Transverse colon (tissue), 4 donors: Measurements from ENCODE around the gene TVP23A. TPM values are rescaled to one million over a fixed set of nuclear protein-coding genes. Genes with fewer than 3 reads are reported as not detected.

Experiments used
- DNase-seq: peaks from one replicate; pipeline ENCODE4 v3.0.0-alpha.2; 2019
- H3K27ac ChIP-seq, 4 donors: fragments of 200-600 bp; sonication (generic); 2 replicates each; pipeline ENCODE4 v1.5.1; 2016 to 2018; ENCODE audit warnings: inconsistent platforms in 4 of 4
- H3K27me3 ChIP-seq: fragments of 200-600 bp; sonication (generic); 2 replicates; pipeline ENCODE4 v1.5.1; 2017; ENCODE audit warnings: inconsistent platforms
- H3K36me3 ChIP-seq, 4 donors: fragments of 200-600 bp; sonication (generic); 2 replicates each; pipeline ENCODE4 v1.5.1; 2017 to 2019; ENCODE audit warnings: inconsistent platforms in 4 of 4
- H3K4me1 ChIP-seq, 4 donors: fragments of 200-600 bp; sonication (generic); 2 replicates each; pipeline ENCODE4 v1.5.1; 2017 to 2020; ENCODE audit warnings: inconsistent platforms in 4 of 4
- H3K4me3 ChIP-seq, 4 donors: fragments of 200-600 bp; sonication (generic); 1 replicate in 1 of 4; 2 replicates in 3 of 4; pipeline versions ENCODE4 v1.5.1 to v1.6.1; 2017 to 2019; ENCODE audit warnings: inconsistent platforms in 4 of 4
- H3K9me3 ChIP-seq, 2 donors: fragments of 200-600 bp; sonication (generic); 2 replicates each; pipeline ENCODE4 v1.5.1; 2017 to 2019; ENCODE audit warnings: inconsistent platforms in 2 of 2
- CTCF ChIP-seq, 5 experiments: fragments of 200-600 bp in 3 of 5; fragments of 450-650 bp in 2 of 5; sonication (generic) in 3 of 5; IDR thresholded peaks; 1 replicate in 2 of 5; 2 replicates in 3 of 5; pipeline ENCODE4 v1.5.1; 2016 to 2017; ENCODE audit warnings: antibody characterized with exemption in 5 of 5, inconsistent platforms in 3 of 5, mild to moderate bottlenecking in 2 of 5, moderate library complexity in 1 of 5
- EP300 ChIP-seq: sonication (generic); formaldehyde crosslinking; IDR thresholded peaks from one replicate; pipeline ENCODE4 v1.6.1; 2017; ENCODE audit warnings: antibody characterized with exemption, low read depth
- POLR2A ChIP-seq: fragments of 450-650 bp; IDR thresholded peaks from one replicate; pipeline ENCODE4 v1.6.1; 2016; ENCODE audit warnings: antibody characterized with exemption, mild to moderate bottlenecking, moderate library complexity
- POLR2AphosphoS5 ChIP-seq, 3 donors: sonication (generic); formaldehyde crosslinking; IDR thresholded peaks; one replicate each; pipeline ENCODE4 v1.6.1; 2016; ENCODE audit warnings: antibody characterized with exemption in 3 of 3
- WGBS, 2 donors: methylation state at CpG; one replicate each; pipeline ENCODE4 v1.1.5; 2018; ENCODE audit warnings: low coverage in 1 of 2; 5-methylcytosine and 5-hydroxymethylcytosine counted together
- in situ Hi-C, 4 donors: fragments of 200-750 bp; cut with MboI; loops; one replicate each; pipeline versions ENCODE4 v1.15.0 to v1.15.1; 2017; ENCODE audit warnings: low sequenced_read_pairs in 3 of 4, low pct_ligation_motif_present in 1 of 4, low pct_unique_long_range_greater_than_20kb in 1 of 4
- intact Hi-C: fragments of 100-400 bp; cut with DNase I; formaldehyde crosslinking; loops from one replicate; pipeline ENCODE4 v1.15.1; 2023; ENCODE audit warnings: low total_unique reads
- total RNA-seq, 4 donors: library from RNA; depleted of rRNA; stranded (reverse); fragments of >200 nt; gene quantifications; one replicate each; pipeline ENCODE4 v1.1.0, GENCODE V29; 2016

The TVP23A gene
- total RNA-seq, 4 donors from 2014 or later = 0.14 to 0.16 TPM; not detected in 2

GRCh38 chr16:10817514-10817913 lies 1.1 kb downstream of the TVP23A start:
- intact Hi-C loops (no loop called here), in situ Hi-C loops (no loop called here)
- Histone ChIP-seq H3K9me3 (no peaks in the 10 kb centered on the region), H3K36me3 (no peaks in the 10 kb centered on the region), H3K27ac (no peak overlapping the region), H3K4me1 (no peaks in the 10 kb centered on the region), H3K4me3 (no peak overlapping the region), H3K27me3 (peaks cover 13% of the 10 kb centered on the region)
- DNase-seq = no peak
- 94 to 100% methylated on average over 1 of the region's 1 CpG for WGBS, 2 donors
- TF ChIP-seq POLR2A (no peak), EP300 (no peak), CTCF (IDR thresholded peaks at IDR 0.05) (no peak), POLR2AphosphoS5 (IDR thresholded peaks at IDR 0.05) (no peak)

- WGBS, 2 donors = 60 to 63% methylated on average over 3 to 4 of the region's 4 CpGs
- intact Hi-C loops (no loop called here), in situ Hi-C loops (no loop called here)
- no peaks in the 10 kb centered on the region for H3K9me3 ChIP-seq
- no peaks in the 10 kb centered on the region for H3K36me3 ChIP-seq
- no peak for TF ChIP-seq EP300
- no peak for TF ChIP-seq POLR2AphosphoS5 (IDR thresholded peaks at IDR 0.05)
- no peak for TF ChIP-seq CTCF (IDR thresholded peaks at IDR 0.05)
- no peak overlapping the region for H3K27ac ChIP-seq
- DNase-seq = no peak
- no peak overlapping the region for H3K4me3 ChIP-seq
- H3K27me3 ChIP-seq = peaks cover 6% of the 10 kb centered on the region
- H3K4me1 ChIP-seq = no peaks in the 10 kb centered on the region
Measured at GRCh38 chr16:10813099-10813455, 5.5 kb downstream of the TVP23A start.

- 38 to 45% methylated on average over 5 to 6 of the region's 6 CpGs for WGBS, 2 donors
- Histone ChIP-seq H3K27ac (no peak overlapping the region), H3K36me3 (no peaks in the 10 kb centered on the region), H3K4me3 (no peak overlapping the region), H3K4me1 (no peaks in the 10 kb centered on the region), H3K27me3 (peaks cover under 1% of the 10 kb centered on the region), H3K9me3 (no peaks in the 10 kb centered on the region)
- intact Hi-C loops (no loop called here), in situ Hi-C loops (no loop called here)
- DNase-seq = no peak
- no peak for TF ChIP-seq POLR2AphosphoS5 (IDR thresholded peaks at IDR 0.05)
Measured at GRCh38 chr16:10812312-10813098, 6.1 kb downstream of the TVP23A start.

GRCh38 chr16:10809706-10810105 lies 8.9 kb downstream of the TVP23A start:
- no peak overlapping the region for H3K27ac ChIP-seq
- in situ Hi-C loops = no loop called here
- H3K27me3 ChIP-seq = no peaks in the 10 kb centered on the region
- 93% methylated on average over 3 of the region's 3 CpGs; no CpG with 5 or more reads in 1 of the 2 donors for WGBS, 2 donors
- no peaks in the 10 kb centered on the region for H3K4me1 ChIP-seq
- no peak for TF ChIP-seq EP300
- TF ChIP-seq POLR2A = no peak
- TF ChIP-seq POLR2AphosphoS5 (IDR thresholded peaks at IDR 0.05) = no peak
- TF ChIP-seq CTCF (IDR thresholded peaks at IDR 0.05) = no peak
- no peak overlapping the region for H3K4me3 ChIP-seq
- intact Hi-C loops = no loop called here
- no peaks in the 10 kb centered on the region for H3K36me3 ChIP-seq
- no peak for DNase-seq
- H3K9me3 ChIP-seq = no peaks in the 10 kb centered on the region

- Histone ChIP-seq H3K4me1 (no peaks in the 10 kb centered on the region), H3K9me3 (no peaks in the 10 kb centered on the region), H3K27ac (no peak overlapping the region), H3K4me3 (no peak overlapping the region), H3K36me3 (no peaks in the 10 kb centered on the region), H3K27me3 (no peaks in the 10 kb centered on the region)
- in situ Hi-C loops = no loop called here
- TF ChIP-seq CTCF (IDR thresholded peaks at IDR 0.05) (no peak), EP300 (no peak), POLR2A (no peak), POLR2AphosphoS5 (IDR thresholded peaks at IDR 0.05) (no peak)
- no peak for DNase-seq
- WGBS, 2 donors = 40 to 94% methylated on average over 1 to 3 of the region's 3 CpGs
- intact Hi-C loops = no loop called here
Measured at GRCh38 chr16:10808850-10809249, 9.7 kb downstream of the TVP23A start.
